ENCODE results near the gene MAPK1IP1L. TPM values are rescaled to one million over a fixed set of nuclear protein-coding genes. Genes with fewer than 3 reads are reported as not detected.
A peak's percentile ranks its signal among the peaks of the same experiment; 100 is the strongest.

The MAPK1IP1L gene
- total and polyA plus RNA-seq, 2 of the 4 experiments (the other 2 are of a cell fraction): 44.8 to 168 TPM

- CTCF ChIA-PET: interaction anchor here (2.5 kb wide), 1 partner anchor 9 kb away, joined by 7 read pairs; no protein-coding TSS in a partner anchor
- Histone ChIP-seq H3K79me1 (ENCODE audit: low read depth in 1 of 2, low read length in 2 of 2) (peaks cover 14 to 56% of the 10 kb centered on the region in 2 experiments), H2BK5ac (ENCODE audit: low read depth, low read length, poor library complexity, severe bottlenecking) (peak overlapping the region; percentile 54), H4K91ac (ENCODE audit: insufficient read depth, low read depth, low read length) (peak overlapping the region; percentile 58), H3K36me3 (ENCODE audit: control insufficient read depth, insufficient read depth, low read length) (no peaks in the 10 kb centered on the region; the same call in 1 of the 2 replicates), H3K27ac (ENCODE audit: insufficient read depth, low read length) (peak overlapping the region; percentile 76), H3K14ac (replicated peaks; ENCODE audit: low read depth, low read length) (peak overlapping the region; percentile 53), H3K4me1 (ENCODE audit: control insufficient read depth, insufficient read depth, low read length) (peaks cover 5% of the 10 kb centered on the region; the same call in 1 of the 2 replicates), H3K27me3 (ENCODE audit: control insufficient read depth, insufficient read depth, low read length) (no peaks in the 10 kb centered on the region), H3K56ac (ENCODE audit: extremely low read depth, insufficient read depth, low read length) (peak overlapping the region; percentile 69), H2AK5ac (ENCODE audit: low read depth, low read length) (no peak overlapping the region), H3K9me3 (ENCODE audit: control insufficient read depth, insufficient read depth, low read length) (no peaks in the 10 kb centered on the region), H4K8ac (ENCODE audit: low read depth in 2 of 2, low read length in 2 of 2) (peak overlapping the region; percentile 78 to 90), H4K20me1 (ENCODE audit: insufficient read depth, low read length) (peaks cover 7% of the 10 kb centered on the region; the same call in 1 of the 2 replicates), H3K18ac (ENCODE audit: low read depth, low read length) (no peak overlapping the region), H4K5ac (ENCODE audit: low read depth, low read length) (no peak overlapping the region), H3K9ac (ENCODE audit: low read depth, low read length) (peak overlapping the region; percentile 81), H3K4me3 (ENCODE audit: insufficient read depth, low read depth, low read length) (peak overlapping the region; percentile 83), H2BK120ac (ENCODE audit: low read depth, low read length) (no peak overlapping the region), H2BK15ac (ENCODE audit: low read depth, low read length) (no peak overlapping the region), H3K4me2 (ENCODE audit: low read depth, low read length) (peak overlapping the region; percentile 96), H2BK20ac (ENCODE audit: low read depth, low read length) (no peak overlapping the region), H3K9me1 (ENCODE audit: insufficient read depth, low read length) (no peaks in the 10 kb centered on the region), H3K4ac (ENCODE audit: low read depth, low read length) (peak overlapping the region; percentile 65; the same call in 1 of the 2 replicates), H3K23ac (ENCODE audit: low read depth, low read length) (peak overlapping the region; percentile 92), H2AK9ac (replicated peaks; ENCODE audit: low read depth, low read length, poor library complexity) (peak overlapping the region; percentile 18), H2AFZ (replicated peaks; ENCODE audit: low read length, poor library complexity) (peak overlapping the region; percentile 98)
- intact Hi-C loops (cut with micrococcal nuclease): loop anchor here (2.0 kb wide), 1 partner anchor 16 kb away; no protein-coding TSS in a partner anchor
- no peak for DNase-seq
- dilution Hi-C loops (cut with HindIII; ENCODE audit: low sequenced_read_pairs, unreplicated experiment): no loop called here
- POLR2A ChIA-PET (ENCODE audit: unreplicated experiment): interaction anchor here (0.5 kb wide), 1 partner anchor 11 kb away, joined by 3 read pairs; no protein-coding TSS in a partner anchor
- no peak for ATAC-seq (ENCODE audit: low read depth)
- TF ChIP-seq FOS (IDR thresholded peaks at IDR 0.05; ENCODE audit: low read depth, low read length): 0 out of 2 replicates have a peak, but pooled peaks have one; percentile 2
- TF ChIP-seq BHLHE40 (IDR thresholded peaks at IDR 0.05; ENCODE audit: low read depth, low read length): no peak
- TF ChIP-seq, protein P1, sequence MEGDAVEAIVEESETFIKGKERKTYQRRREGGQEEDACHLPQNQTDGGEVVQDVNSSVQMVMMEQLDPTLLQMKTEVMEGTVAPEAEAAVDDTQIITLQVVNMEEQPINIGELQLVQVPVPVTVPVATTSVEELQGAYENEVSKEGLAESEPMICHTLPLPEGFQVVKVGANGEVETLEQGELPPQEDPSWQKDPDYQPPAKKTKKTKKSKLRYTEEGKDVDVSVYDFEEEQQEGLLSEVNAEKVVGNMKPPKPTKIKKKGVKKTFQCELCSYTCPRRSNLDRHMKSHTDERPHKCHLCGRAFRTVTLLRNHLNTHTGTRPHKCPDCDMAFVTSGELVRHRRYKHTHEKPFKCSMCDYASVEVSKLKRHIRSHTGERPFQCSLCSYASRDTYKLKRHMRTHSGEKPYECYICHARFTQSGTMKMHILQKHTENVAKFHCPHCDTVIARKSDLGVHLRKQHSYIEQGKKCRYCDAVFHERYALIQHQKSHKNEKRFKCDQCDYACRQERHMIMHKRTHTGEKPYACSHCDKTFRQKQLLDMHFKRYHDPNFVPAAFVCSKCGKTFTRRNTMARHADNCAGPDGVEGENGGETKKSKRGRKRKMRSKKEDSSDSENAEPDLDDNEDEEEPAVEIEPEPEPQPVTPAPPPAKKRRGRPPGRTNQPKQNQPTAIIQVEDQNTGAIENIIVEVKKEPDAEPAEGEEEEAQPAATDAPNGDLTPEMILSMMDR (conservative IDR thresholded peaks at IDR 0.05; ENCODE audit: low read depth, low read length): no peak
- TF ChIP-seq MAFK (IDR thresholded peaks at IDR 0.05; ENCODE audit: low read depth, low read length): peak; percentile 61
- TF ChIP-seq, protein P2, sequence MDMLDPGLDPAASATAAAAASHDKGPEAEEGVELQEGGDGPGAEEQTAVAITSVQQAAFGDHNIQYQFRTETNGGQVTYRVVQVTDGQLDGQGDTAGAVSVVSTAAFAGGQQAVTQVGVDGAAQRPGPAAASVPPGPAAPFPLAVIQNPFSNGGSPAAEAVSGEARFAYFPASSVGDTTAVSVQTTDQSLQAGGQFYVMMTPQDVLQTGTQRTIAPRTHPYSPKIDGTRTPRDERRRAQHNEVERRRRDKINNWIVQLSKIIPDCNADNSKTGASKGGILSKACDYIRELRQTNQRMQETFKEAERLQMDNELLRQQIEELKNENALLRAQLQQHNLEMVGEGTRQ (IDR thresholded peaks at IDR 0.05; ENCODE audit: low read depth, low read length): no peak
- no peak for TF ChIP-seq MAZ (IDR thresholded peaks at IDR 0.05; ENCODE audit: borderline replicate concordance, low read depth, low read length)
- TF ChIP-seq, protein P3, sequence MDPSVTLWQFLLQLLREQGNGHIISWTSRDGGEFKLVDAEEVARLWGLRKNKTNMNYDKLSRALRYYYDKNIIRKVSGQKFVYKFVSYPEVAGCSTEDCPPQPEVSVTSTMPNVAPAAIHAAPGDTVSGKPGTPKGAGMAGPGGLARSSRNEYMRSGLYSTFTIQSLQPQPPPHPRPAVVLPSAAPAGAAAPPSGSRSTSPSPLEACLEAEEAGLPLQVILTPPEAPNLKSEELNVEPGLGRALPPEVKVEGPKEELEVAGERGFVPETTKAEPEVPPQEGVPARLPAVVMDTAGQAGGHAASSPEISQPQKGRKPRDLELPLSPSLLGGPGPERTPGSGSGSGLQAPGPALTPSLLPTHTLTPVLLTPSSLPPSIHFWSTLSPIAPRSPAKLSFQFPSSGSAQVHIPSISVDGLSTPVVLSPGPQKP (IDR thresholded peaks at IDR 0.05; ENCODE audit: borderline replicate concordance, low read depth, low read length): no peak
- in situ Hi-C loops (cut with MboI; ENCODE audit: low sequenced_read_pairs): no loop called here
- no CpG with 5 or more reads among the region's 9 CpGs for WGBS, 2 experiments (ENCODE audit: extremely low coverage in 2 of 2, insufficient read length in 1 of 2)
- BruUV-seq (replicated peaks): TSS peak; percentile 69
These were observed 25.0 kb upstream of the MAPK1IP1L start for GRCh38 chr14:55026441-55026792.

Data from IMR-90 (cell line).